Measurements from ENCODE around the gene EFCAB6.

EFCAB6 gene

GRCh38 chr22:43633631-43634285 is 178.3 kb downstream of the EFCAB6 start:
- no peak for DNase-seq

DNA sequence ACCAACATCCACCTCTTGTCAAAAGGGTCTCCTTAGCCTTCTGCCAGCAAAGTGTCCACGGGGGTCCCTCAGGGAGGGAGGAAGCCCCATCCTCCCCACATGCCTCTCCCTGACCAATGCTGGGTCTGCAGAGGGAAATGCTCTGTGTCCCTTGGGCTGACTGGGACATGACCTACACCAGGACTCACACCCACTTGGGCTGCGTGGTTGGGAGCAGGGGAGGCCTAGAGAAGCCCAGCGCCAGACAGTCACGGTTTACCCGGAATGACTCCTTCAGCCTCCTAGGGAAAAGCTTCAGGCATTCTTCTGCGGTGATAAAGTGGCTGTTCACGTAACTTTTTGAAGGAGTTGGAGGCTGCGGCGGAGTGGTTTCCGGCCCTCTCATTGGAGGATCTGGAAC is 180.3 kb downstream of the EFCAB6 start:
- no peak for DNase-seq

DNA sequence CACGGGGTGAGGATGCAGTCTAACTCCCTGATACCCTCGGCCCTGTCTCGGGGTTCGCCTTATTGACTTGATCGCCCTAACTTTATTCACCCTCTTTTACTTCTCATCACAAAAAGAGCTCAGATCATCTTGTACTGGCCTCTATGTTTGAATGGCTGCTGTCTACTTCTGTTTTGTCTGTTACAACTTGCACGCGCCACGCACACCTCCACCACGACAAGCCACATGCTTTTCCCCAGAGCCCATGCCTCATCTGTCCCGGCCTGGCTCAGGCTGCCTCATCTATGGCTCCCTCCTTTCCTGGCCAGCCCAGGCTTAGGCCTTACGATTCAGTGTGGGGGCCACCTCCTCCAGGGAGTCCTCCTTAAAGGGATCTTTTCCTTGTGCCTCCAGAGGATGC is 180.9 kb downstream of the EFCAB6 start:
- DNase-seq: no peak

GRCh38 chr22:43630451-43630850 is 181.7 kb downstream of the EFCAB6 start:
- no peak for DNase-seq

- DNase-seq: no peak
These were observed 183.9 kb downstream of the EFCAB6 start for GRCh38 chr22:43628250-43628649.

- DNase-seq: no peak
These were observed 184.5 kb downstream of the EFCAB6 start for GRCh38 chr22:43627485-43628213.

- DNase-seq: no peak
These were observed 186.9 kb downstream of the EFCAB6 start for GRCh38 chr22:43625242-43625641.

- no peak for DNase-seq
These were observed 187.7 kb downstream of the EFCAB6 start for GRCh38 chr22:43624144-43624998.

- no peak for DNase-seq
These were observed 189.2 kb downstream of the EFCAB6 start for GRCh38 chr22:43622886-43623285.

- DNase-seq: no peak
These were observed 191.9 kb downstream of the EFCAB6 start for GRCh38 chr22:43620197-43620596.

- DNase-seq: no peak
These were observed 193.6 kb downstream of the EFCAB6 start for GRCh38 chr22:43618517-43618916.

GRCh38 chr22:43616645-43617044 is 195.5 kb downstream of the EFCAB6 start:
- DNase-seq: no peak

DNA sequence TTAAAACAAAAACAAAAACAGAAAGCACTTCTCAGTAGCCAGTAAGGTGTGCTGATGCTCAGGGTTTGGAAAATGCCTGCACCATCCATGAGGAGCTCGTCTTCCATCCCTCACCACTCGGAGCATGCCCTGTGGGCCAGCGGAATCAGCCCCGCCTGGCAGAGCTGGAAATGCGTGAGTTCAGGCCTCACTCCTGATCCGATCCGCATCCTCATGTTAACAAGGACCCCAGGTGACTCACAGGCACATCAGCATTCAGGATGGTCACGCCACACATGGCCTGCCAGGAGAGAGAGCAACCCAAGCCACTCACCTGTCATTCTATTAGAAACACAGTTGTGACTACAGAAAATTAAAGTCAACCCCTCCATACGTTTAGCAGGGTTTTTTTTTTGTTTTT is 211.8 kb downstream of the EFCAB6 start:
- DNase-seq: no peak

GRCh38 chr22:43592476-43592875 is 219.6 kb downstream of the EFCAB6 start:
- DNase-seq: peak; percentile 22

DNA sequence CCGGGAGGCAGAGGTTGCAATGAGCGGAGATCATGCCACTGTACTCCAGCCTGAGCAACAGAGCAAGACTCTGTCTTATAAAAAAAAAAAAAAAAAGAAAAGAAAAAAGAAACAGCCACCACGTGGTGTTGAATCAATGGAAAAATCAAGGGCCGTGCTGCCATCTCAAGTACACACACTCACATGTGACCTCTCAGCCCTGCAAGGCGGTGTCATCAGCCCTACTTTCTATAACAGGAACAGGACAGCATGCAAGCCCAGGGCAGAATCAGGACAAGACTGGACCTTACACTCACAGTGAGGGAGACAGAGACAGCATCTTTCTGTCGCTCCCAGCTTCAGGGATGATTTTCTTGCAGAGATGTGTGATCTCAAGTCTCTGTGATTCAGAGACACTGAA is 220.7 kb downstream of the EFCAB6 start:
- DNase-seq: no peak

DNA sequence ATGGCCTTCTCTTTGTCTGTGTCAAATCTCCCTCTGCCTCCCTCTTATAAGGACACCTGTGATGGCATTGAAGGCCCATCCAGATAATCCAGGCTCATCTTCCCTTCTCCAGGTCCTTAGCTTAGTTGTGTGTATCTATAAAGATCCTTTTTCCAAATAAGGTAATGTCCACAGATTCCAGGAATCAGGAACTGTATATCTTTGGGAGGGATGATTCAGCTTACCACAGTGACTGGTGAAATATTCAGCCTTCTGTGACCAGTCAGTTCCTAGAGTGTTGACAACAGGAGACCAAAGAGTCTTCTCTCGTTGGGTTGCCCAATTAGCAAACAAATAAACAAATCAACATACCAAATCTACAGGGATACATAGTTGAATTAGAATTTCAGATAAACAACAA is 224.5 kb downstream of the EFCAB6 start:
- DNase-seq: no peak

DNA sequence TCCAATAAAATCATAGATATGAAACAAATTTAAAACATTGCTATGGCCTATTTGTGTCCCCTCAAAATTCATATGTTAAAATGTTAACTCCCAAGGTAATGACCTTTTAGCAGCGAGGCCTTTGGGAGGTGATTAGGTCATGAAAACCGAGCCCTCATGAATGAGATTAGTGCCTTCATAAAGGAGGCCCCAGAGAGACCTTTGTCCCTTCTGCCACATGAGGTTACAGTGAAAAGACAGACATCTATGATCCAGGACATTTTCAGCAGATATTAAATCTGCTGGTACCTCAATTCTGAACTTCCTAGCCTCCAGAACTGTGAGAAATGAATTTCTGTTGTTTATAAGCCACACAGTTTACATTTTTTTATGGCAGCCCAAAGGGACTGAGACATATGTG is 228.6 kb downstream of the EFCAB6 start:
- DNase-seq: no peak

DNA sequence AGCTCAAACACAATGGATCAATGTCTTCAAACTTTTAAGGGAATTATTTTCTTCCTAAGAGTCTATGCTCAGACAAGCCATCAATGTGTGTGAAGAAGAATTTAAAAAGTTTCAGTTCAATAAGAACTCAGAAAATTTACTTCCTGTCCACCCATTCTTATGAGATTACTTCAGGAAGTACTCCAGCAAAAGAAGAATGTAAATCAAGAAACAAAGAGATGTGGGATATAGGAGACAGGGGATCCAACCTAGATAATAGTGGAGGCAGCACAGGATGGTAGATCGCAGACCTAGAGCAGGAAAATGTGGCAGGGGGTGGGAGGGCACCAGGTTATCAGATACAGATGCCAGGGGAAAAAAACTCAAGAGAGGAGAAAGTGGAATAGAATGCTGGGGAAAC is 229.7 kb downstream of the EFCAB6 start:
- DNase-seq: no peak

- DNase-seq: no peak
These were observed 231.8 kb downstream of the EFCAB6 start for GRCh38 chr22:43580271-43580750.

DNA sequence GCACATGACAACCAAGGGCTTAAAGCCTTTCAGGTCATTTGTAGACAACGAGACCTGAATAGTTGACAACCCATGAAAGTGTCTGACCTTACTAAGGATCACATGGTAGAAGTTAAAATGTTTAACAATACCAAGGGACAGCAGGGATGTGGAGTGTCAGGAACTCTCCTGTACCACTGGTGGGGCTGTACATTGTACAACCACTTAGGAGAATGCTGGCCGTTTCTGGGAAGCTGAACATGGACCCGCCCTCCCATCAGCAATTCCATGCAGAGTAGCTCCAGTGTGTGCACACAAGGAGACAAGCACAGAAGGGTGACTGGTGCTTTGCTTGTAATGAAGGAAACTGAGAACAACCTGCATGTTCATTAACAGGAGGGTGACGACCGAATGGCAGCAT is 237.4 kb downstream of the EFCAB6 start:
- no peak for DNase-seq

DNA sequence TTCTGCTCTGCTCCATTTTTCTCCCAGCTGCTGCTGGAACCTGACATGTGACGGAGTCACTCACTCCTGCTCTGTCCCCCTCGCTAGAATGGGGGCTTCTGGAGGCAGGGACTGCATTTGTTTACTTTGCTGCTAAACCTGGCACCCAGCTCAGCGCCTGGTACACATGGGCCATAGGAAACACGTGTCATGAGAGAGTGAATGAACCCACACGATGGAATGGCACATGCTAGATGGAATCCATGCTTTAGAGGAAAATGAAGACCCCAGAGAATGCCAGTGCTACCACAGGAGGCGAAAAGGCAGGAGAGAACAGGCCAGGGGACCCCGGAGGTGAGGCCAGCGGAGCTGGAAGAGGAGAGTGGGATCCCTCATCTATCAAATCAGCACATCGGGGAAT is 239.4 kb downstream of the EFCAB6 start:
- no peak for DNase-seq

GRCh38 chr22:43571181-43571580 is 240.9 kb downstream of the EFCAB6 start:
- no peak for DNase-seq

DNA sequence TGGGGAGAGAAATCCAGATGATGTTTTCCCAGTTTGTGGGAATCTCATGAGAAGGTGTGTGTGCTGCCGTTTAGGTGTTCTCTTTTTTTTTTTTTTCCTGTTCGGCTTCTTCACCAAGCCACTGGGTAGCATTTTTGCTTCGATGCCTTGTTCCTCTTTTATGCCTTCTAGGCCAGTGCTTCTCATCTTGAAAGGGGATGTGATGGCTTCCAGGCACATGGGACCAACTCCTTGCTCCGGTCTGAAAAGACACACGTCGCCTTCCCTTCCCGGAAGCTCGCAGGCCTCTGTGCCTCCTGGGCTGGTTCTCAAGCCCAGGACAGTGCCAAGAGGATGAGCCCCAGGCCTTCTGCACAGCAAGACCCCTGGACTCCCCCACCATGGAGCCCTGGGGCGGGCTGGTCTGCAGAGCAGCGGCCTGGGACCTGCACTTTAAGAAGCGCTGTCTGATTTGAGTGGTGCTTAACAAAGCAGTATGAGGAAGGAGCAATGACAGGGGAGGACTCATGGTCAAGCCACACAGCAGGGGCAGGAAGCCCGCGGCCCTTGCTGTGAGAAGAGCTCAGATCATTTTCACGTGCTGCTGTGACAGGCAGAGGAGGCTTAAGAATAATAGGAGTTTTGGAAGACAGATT is 241.5 kb downstream of the EFCAB6 start:
- no peak for DNase-seq
